ENCODE measurements around the gene SLC29A1.
"Not testable (repeated sequence)": the region's sequence is repeated elsewhere in the genome, so short reads cannot be mapped to it uniquely, and the experiment has no call there.

GRCh38 chr6:44185356-44185755, 38.0 kb upstream of the SLC29A1 start:
- TF ChIP-seq, protein P1, sequence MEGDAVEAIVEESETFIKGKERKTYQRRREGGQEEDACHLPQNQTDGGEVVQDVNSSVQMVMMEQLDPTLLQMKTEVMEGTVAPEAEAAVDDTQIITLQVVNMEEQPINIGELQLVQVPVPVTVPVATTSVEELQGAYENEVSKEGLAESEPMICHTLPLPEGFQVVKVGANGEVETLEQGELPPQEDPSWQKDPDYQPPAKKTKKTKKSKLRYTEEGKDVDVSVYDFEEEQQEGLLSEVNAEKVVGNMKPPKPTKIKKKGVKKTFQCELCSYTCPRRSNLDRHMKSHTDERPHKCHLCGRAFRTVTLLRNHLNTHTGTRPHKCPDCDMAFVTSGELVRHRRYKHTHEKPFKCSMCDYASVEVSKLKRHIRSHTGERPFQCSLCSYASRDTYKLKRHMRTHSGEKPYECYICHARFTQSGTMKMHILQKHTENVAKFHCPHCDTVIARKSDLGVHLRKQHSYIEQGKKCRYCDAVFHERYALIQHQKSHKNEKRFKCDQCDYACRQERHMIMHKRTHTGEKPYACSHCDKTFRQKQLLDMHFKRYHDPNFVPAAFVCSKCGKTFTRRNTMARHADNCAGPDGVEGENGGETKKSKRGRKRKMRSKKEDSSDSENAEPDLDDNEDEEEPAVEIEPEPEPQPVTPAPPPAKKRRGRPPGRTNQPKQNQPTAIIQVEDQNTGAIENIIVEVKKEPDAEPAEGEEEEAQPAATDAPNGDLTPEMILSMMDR (conservative IDR thresholded peaks at IDR 0.05) = not testable (repeated sequence)
- not testable (repeated sequence) for TF ChIP-seq EZH2 (IDR thresholded peaks at IDR 0.05; ENCODE audit: low read depth)

Measured in PC-9 (cell line).